ENCODE data around the gene HS6ST2.
A peak's percentile ranks its signal among the peaks of the same experiment; 100 is the strongest.

Gene HS6ST2

DNA sequence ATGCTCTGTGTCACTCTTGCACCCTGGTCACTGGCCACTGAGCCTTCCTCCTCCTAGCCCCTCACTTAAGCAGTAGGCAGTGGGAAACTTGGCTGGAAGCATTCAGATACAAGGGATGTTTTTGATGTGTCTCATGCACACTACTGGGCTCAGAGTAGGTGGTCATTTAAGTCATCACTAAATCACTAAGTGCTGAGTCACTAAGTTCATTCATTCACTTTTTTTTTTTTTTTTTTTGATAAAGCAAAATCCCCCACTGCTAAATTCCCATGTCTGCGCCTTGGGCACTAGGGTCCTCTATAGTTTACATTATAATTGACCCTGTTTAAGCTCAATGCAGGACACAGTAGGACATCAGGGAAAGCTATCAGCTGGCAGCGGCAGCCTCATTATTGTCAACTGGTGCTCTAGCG is 287.2 kb downstream of the HS6ST2 start:
- no peak for DNase-seq

DNA sequence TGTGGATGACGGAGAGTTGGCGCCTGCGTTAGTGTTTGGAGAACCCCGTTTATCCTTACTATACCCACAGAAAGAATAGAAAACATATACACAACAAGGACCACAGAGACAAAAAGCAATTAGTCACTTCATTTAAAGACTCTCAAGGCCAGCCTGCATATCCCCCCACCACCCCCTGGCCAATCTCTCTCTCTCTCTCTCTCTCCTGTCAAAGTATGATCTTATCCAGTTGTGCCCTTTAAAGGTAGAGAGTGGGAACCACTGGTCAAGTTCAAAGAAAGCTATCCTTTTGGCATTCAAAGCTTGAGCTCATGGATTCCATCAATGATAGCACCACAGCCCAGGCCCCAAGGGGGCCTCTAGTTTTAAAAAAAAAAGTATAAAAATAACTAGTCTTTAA is 289.3 kb downstream of the HS6ST2 start:
- DNase-seq = no peak

GRCh38 chrX:132668178-132668577 is 290.3 kb downstream of the HS6ST2 start:
- peak; percentile 27 to 64 for DNase-seq

DNA sequence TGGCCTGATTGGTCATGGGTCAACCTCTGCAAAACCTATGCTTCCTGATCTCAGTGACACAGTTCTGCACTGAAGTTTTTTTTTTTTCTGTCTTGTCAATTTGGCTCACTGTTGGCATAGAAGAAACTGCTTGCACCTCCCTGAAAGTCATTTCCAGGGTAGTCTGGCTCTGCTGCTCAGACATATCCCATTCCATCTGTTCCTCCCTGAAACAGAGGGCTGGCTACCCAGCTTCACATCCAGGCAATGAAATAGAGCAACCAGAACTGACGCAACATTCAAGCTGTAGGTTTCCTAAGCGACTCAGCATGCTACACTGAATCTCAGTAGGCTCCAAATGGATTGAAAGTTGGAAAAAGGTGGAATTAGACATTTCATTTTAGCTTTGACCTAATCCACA is 292.8 kb downstream of the HS6ST2 start:
- DNase-seq = no peak

GRCh38 chrX:132664273-132664672 is 294.2 kb downstream of the HS6ST2 start:
- no peak for DNase-seq

- no peak for DNase-seq
These were observed 295.6 kb downstream of the HS6ST2 start for GRCh38 chrX:132662844-132663243.

DNA sequence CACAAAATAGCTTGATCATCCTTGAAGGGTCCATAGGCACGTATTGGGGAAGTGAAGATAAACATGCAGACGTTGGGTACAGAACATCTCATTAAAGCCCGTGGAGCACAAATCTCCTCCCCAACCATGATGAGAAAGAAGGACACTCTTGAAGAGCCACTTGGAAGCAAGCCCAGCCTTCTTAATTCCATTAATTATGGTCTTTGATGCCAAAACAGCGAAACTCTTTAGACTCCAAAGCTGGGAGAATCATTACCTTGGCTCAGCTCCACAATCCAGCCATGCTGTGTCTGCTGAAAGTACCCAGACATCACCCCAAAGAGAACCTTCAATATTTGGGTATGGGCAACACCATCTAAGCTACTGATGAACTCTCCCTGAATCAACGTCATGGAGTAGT is 300.6 kb downstream of the HS6ST2 start:
- DNase-seq = no peak

DNA sequence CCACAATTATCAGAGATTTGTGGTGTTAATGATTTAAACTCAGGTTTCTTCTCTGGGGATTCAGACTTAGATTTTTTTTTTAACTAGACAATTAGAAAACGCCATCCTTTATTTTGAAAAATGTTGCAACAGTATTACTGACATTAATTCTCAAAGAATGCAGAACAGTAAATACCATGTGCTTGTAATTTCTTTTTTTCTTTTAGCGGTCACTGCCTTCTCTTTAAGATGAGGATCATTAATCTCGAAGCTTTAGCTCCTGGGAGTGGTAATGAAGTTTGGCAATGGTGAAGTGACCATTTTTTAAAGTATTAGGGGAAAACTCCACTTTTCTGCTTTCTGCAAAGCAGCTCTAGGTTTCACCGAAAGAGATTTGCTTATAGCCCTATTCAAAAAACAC is 305.6 kb downstream of the HS6ST2 start:
- no peak for DNase-seq

GRCh38 chrX:132651421-132652086 is 306.9 kb downstream of the HS6ST2 start:
- no peak for DNase-seq

GRCh38 chrX:132648895-132649294 is 309.5 kb downstream of the HS6ST2 start:
- DNase-seq = no peak

DNA sequence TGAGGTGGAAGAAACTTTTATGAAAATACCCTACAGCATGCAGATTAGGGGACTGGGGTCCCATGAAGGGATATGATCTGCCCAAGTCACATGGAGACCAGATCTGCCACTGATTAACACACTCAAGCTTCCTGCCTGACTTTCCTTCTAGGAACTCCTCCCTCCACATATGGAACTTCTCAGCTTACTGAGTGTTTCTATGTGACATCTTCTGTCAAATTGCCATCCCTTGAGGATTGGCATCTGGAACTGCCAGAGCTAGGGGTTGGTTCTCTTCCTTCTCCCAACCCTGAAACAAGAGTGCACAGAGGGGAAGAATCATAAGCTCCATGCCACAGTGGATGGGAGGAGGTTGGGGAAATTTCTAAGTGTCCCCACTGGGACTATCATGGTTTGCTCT is 319.0 kb downstream of the HS6ST2 start:
- no peak for DNase-seq

DNA sequence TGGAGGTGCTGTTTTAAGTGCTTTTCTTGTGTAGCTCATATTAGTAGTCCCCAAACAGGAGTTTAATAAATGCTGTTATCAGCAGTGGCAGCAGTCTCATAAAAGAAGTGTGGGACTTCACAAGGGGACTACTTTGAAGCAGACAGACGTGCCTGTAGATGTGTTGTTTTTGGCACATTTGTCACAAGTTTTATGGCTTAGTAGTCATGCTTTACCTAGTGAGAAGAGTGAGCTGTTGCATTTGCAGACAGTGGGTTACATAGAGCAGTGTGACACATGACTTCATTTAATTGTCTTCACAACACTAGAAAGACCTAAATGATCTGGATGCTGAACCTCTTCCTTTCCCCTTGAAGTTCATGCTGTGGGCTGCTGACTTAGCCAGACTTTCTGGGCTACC is 320.1 kb downstream of the HS6ST2 start:
- DNase-seq = no peak

GRCh38 chrX:132636080-132636479 is 322.3 kb downstream of the HS6ST2 start:
- DNase-seq = peak in 1 of 2 donors; percentile 3

- no peak for DNase-seq
These were observed 323.9 kb downstream of the HS6ST2 start for GRCh38 chrX:132634521-132634920.

DNA sequence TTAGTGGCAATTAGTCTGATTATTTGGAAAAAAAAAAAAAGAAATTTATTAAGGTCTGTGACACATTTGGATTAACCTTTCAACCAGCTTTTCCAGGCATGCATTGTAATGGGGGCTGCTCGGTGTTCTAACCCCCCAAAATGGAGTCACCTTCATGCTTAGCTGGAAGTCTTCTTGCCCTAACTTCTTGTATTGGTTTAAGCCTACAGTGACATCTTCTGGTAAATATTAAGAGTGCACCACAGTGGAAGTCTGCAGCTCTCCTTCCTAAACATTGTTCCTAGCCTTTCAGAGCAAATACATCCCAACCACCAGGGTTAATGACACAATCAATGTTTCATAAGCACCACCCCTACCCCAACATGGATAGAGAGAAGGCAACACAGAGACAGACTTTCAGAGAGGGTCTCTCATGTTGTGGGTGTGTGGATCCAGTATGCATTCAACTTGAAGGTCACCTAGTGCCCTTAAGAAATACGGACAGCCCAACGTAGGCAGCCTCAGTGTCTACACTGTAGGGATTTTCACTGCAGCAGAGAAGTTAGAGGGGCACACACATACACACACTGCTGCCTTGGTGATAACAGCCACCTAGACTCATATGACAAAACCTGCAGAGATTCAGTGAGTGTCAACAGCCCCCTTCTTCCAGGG is 326.7 kb downstream of the HS6ST2 start:
- peak; percentile 10 to 11 for DNase-seq

DNA sequence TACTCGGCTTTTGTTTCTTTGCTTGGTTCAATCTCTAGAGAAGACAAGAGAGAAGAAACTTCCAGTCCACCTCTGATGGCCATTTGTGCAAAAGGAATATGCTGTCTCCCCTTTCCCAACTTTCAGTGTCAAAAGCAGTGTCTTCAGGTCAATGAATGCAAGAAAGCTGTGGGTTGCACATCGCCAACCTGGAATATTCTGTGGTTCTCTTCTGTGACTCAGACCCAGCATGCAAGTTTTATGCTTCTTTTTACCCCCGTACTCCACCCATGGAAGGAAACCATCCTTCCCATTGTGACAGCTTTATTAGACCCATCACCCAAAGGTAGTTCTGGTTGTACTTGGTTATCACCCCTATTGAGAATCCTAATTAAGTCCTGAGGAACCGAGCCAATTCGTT is 334.0 kb downstream of the HS6ST2 start:
- DNase-seq = no peak

- no peak for DNase-seq
These were observed 334.5 kb downstream of the HS6ST2 start for GRCh38 chrX:132623942-132624341.

- DNase-seq = no peak
These were observed 335.1 kb downstream of the HS6ST2 start for GRCh38 chrX:132623300-132623699.

GRCh38 chrX:132622130-132622529 is 336.3 kb downstream of the HS6ST2 start:
- no peak for DNase-seq

- no peak for DNase-seq
These were observed 339.6 kb downstream of the HS6ST2 start for GRCh38 chrX:132618810-132619209.

GRCh38 chrX:132615391-132616131 is 342.9 kb downstream of the HS6ST2 start:
- DNase-seq = peak; percentile 43 to 46

- no peak for DNase-seq
These were observed 344.1 kb downstream of the HS6ST2 start for GRCh38 chrX:132614297-132614696.

- no peak for DNase-seq
These were observed 344.6 kb downstream of the HS6ST2 start for GRCh38 chrX:132613801-132614200.
